Measurements from ENCODE around the gene CTNND2. TPM values are rescaled to one million over a fixed set of nuclear protein-coding genes. Genes with fewer than 3 reads are reported as not detected.
A peak's percentile ranks its signal among the peaks of the same experiment; 100 is the strongest.

Gene CTNND2
- total RNA-seq, 1 experiment from 2014 or later: 7.0 TPM

DNA sequence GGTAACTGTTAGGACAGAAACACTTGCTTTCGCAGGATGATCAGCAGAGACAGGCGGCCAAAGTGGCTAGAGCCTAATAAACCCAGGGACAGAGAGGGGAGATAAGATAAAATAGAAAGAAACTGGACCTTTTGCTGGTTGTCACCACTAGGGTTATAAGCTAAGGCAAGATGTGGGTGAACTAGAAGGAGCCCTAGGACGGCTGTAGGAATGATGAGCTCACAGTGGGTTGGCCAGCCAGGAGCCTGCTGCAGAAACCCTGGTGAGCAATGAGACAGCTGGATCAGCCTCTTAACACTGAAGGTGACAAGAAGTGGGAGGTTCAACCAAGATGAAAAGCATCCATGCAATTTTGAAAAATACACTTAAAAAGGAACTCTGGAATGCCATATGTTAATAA lies 13.5 kb downstream of the CTNND2 start:
- Histone ChIP-seq H4K8ac (replicated peaks; ENCODE audit: insufficient read length, low read depth, low read length) (no peak overlapping the region), H3K9me3 (ENCODE audit: control insufficient read depth, low read depth, low read length) (no peaks in the 10 kb centered on the region), H3K9ac (ENCODE audit: extremely low read depth, insufficient read length, low read length) (no peak overlapping the region), H3T11ph (ENCODE audit: low read length) (no peak overlapping the region), H3K56ac (ENCODE audit: insufficient read length, low read depth, low read length) (no peak overlapping the region), H3K4me2 (ENCODE audit: insufficient read depth, insufficient read length, low read length) (no peak overlapping the region), H3K79me1 (ENCODE audit: insufficient read depth, low read depth, low read length, poor library complexity, severe bottlenecking) (no peaks in the 10 kb centered on the region), H2BK120ac (ENCODE audit: low read depth, low read length, poor library complexity, severe bottlenecking) (no peak overlapping the region), H2AK5ac (ENCODE audit: insufficient read length, low read length) (no peak overlapping the region), H4K91ac (ENCODE audit: insufficient read length, low read depth, low read length) (no peak overlapping the region), H4K20me1 (ENCODE audit: control insufficient read depth, insufficient read depth, insufficient read length) (no peaks in the 10 kb centered on the region), H3K18ac (ENCODE audit: insufficient read length, low read depth, low read length) (no peak overlapping the region), H2BK15ac (ENCODE audit: low read depth, low read length) (no peak overlapping the region), H3K23me2 (ENCODE audit: insufficient read length, low read depth, low read length, poor library complexity, severe bottlenecking) (no peaks in the 10 kb centered on the region), H2BK5ac (ENCODE audit: insufficient read length, low read length) (no peak overlapping the region), H3K4me1 (ENCODE audit: insufficient read depth, low read length) (no peaks in the 10 kb centered on the region), H3K27ac (ENCODE audit: insufficient read length, low read depth, low read length) (no peak overlapping the region), H3K23ac (ENCODE audit: insufficient read length, low read depth, low read length) (no peak overlapping the region), H4K5ac (ENCODE audit: insufficient read length, low read depth, low read length) (no peak overlapping the region), H2BK12ac (ENCODE audit: insufficient read length, low read depth, low read length) (no peak overlapping the region), H3K14ac (ENCODE audit: insufficient read depth, low read length) (no peak overlapping the region), H2AFZ (ENCODE audit: low read length) (no peak overlapping the region), H3K4ac (ENCODE audit: low read depth, low read length) (no peak overlapping the region), H3K27me3 (ENCODE audit: insufficient read depth, low read length) (no peaks in the 10 kb centered on the region), H3K79me2 (ENCODE audit: insufficient read depth, low read length) (no peaks in the 10 kb centered on the region), H2BK20ac (ENCODE audit: low read depth, low read length, poor library complexity, severe bottlenecking) (no peak overlapping the region)
- Mint-ChIP-seq H3K27ac (no peak overlapping the region), H3K4me3 (no peak overlapping the region), H3K9me3 (no peaks in the 10 kb centered on the region), H3K4me1 (no peaks in the 10 kb centered on the region), H3K36me3 (ENCODE audit: insufficient read depth in 1 of 3, low read depth in 3 of 3) (no peaks in the 10 kb centered on the region), H3K27me3 (ENCODE audit: low read depth) (peaks cover 9% of the 10 kb centered on the region)
- DNase-seq: no peak
- WGBS (ENCODE audit: extremely low coverage, insufficient read length, low lambda C conversion rate): no CpG with 5 or more reads among the region's 3 CpGs
- TF ChIP-seq, protein P1, sequence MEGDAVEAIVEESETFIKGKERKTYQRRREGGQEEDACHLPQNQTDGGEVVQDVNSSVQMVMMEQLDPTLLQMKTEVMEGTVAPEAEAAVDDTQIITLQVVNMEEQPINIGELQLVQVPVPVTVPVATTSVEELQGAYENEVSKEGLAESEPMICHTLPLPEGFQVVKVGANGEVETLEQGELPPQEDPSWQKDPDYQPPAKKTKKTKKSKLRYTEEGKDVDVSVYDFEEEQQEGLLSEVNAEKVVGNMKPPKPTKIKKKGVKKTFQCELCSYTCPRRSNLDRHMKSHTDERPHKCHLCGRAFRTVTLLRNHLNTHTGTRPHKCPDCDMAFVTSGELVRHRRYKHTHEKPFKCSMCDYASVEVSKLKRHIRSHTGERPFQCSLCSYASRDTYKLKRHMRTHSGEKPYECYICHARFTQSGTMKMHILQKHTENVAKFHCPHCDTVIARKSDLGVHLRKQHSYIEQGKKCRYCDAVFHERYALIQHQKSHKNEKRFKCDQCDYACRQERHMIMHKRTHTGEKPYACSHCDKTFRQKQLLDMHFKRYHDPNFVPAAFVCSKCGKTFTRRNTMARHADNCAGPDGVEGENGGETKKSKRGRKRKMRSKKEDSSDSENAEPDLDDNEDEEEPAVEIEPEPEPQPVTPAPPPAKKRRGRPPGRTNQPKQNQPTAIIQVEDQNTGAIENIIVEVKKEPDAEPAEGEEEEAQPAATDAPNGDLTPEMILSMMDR (conservative IDR thresholded peaks at IDR 0.05): peak; percentile 39; the same call in 2 of the 3 replicates
